Skeletal muscle satellite cell (primary cell): ENCODE measurements around the gene MIA.
"Not testable (repeated sequence)": the region's sequence is repeated elsewhere in the genome, so short reads cannot be mapped to it uniquely, and the experiment has no call there.

ENCODE experiments used
- H3K27me3 ChIP-seq: 2 replicates; pipeline ENCODE4 v1.7.0; 2013; ENCODE audit warnings: low read length; ENCODE audit not compliant: control insufficient read depth, insufficient read depth
- H3K36me3 ChIP-seq: 2 replicates; pipeline ENCODE4 v1.7.0; 2013; ENCODE audit warnings: mild to moderate bottlenecking, control low read depth, low read length; ENCODE audit not compliant: insufficient read depth
- H3K4me1 ChIP-seq: 2 replicates; pipeline ENCODE4 v1.7.0; 2013; ENCODE audit warnings: low read length; ENCODE audit not compliant: control insufficient read depth, insufficient read depth
- H3K4me2 ChIP-seq: 2 replicates; pipeline ENCODE4 v1.7.0; 2013; ENCODE audit warnings: mild to moderate bottlenecking, low read length
- H3K4me3 ChIP-seq: 2 replicates; pipeline ENCODE4 v1.7.0; 2013; ENCODE audit warnings: low read length
- H3K9ac ChIP-seq: 2 replicates; pipeline ENCODE4 v1.7.0; 2013; ENCODE audit warnings: mild to moderate bottlenecking, low read depth, low read length, moderate library complexity
- H3K9me3 ChIP-seq: replicated peaks from 2 replicates; pipeline ENCODE4 v1.7.0; 2013; ENCODE audit warnings: mild to moderate bottlenecking, control low read depth, low read length

Gene MIA

GRCh38 chr19:40754611-40755247, 20.6 kb upstream of the MIA start:
- Histone ChIP-seq H3K4me3 (no peak overlapping the region), H3K9me3 (no peaks in the 10 kb centered on the region), H3K27me3 (no peaks in the 10 kb centered on the region), H3K9ac (no peak overlapping the region), H3K4me2 (peak overlapping the region; percentile 34), H3K4me1 (peaks cover 23% of the 10 kb centered on the region), H3K36me3 (peaks cover 48% of the 10 kb centered on the region)

DNA sequence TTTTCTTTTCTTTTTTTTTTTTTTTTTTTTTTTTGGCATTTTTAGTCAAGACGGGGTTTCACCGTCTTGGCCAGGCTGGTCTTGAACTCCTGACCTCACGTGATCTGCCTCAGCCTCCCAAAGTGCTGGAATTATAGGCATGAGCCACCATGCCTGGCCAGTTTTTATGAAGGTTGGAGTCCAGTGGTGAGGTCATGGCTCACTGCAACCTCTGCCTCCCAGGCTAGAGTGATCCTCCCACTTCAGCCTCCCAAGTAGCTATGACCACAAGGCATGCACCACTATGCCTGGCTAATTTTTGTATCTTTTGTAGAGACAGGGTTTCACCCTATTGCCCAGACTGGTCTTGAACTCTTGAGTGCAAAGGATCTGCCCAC, 20.1 kb upstream of the MIA start:
- Histone ChIP-seq H3K4me2 (no peak overlapping the region), H3K4me1 (peaks cover 18% of the 10 kb centered on the region), H3K9ac (no peak overlapping the region), H3K4me3 (no peak overlapping the region), H3K36me3 (peaks cover 53% of the 10 kb centered on the region), H3K9me3 (no peaks in the 10 kb centered on the region), H3K27me3 (no peaks in the 10 kb centered on the region)

GRCh38 chr19:40755791-40756190, 19.5 kb upstream of the MIA start:
- Histone ChIP-seq H3K27me3 (no peaks in the 10 kb centered on the region), H3K9ac (no peak overlapping the region), H3K36me3 (peaks cover 59% of the 10 kb centered on the region), H3K4me1 (peaks cover 18% of the 10 kb centered on the region), H3K4me2 (no peak overlapping the region), H3K4me3 (no peak overlapping the region), H3K9me3 (no peaks in the 10 kb centered on the region)

- H3K9me3 ChIP-seq = no peaks in the 10 kb centered on the region
- no peak overlapping the region for H3K4me2 ChIP-seq
- H3K36me3 ChIP-seq = peaks cover 67% of the 10 kb centered on the region
- no peak overlapping the region for H3K4me3 ChIP-seq
- no peak overlapping the region for H3K9ac ChIP-seq
- peaks cover 18% of the 10 kb centered on the region for H3K4me1 ChIP-seq
- H3K27me3 ChIP-seq = no peaks in the 10 kb centered on the region
Measured at GRCh38 chr19:40756502-40757110, 18.7 kb upstream of the MIA start.

- Histone ChIP-seq H3K4me1 (peaks cover 9% of the 10 kb centered on the region), H3K9ac (no peak overlapping the region), H3K36me3 (peaks cover 82% of the 10 kb centered on the region), H3K4me2 (no peak overlapping the region), H3K4me3 (no peak overlapping the region), H3K27me3 (no peaks in the 10 kb centered on the region), H3K9me3 (no peaks in the 10 kb centered on the region)
Measured at GRCh38 chr19:40758491-40758890, 16.8 kb upstream of the MIA start.

GRCh38 chr19:40759352-40759751, 16.0 kb upstream of the MIA start:
- no peak overlapping the region for H3K9ac ChIP-seq
- no peak overlapping the region for H3K4me2 ChIP-seq
- peaks cover 5% of the 10 kb centered on the region for H3K4me1 ChIP-seq
- no peak overlapping the region for H3K4me3 ChIP-seq
- H3K27me3 ChIP-seq = no peaks in the 10 kb centered on the region
- peaks cover 86% of the 10 kb centered on the region for H3K36me3 ChIP-seq
- H3K9me3 ChIP-seq = no peaks in the 10 kb centered on the region

DNA sequence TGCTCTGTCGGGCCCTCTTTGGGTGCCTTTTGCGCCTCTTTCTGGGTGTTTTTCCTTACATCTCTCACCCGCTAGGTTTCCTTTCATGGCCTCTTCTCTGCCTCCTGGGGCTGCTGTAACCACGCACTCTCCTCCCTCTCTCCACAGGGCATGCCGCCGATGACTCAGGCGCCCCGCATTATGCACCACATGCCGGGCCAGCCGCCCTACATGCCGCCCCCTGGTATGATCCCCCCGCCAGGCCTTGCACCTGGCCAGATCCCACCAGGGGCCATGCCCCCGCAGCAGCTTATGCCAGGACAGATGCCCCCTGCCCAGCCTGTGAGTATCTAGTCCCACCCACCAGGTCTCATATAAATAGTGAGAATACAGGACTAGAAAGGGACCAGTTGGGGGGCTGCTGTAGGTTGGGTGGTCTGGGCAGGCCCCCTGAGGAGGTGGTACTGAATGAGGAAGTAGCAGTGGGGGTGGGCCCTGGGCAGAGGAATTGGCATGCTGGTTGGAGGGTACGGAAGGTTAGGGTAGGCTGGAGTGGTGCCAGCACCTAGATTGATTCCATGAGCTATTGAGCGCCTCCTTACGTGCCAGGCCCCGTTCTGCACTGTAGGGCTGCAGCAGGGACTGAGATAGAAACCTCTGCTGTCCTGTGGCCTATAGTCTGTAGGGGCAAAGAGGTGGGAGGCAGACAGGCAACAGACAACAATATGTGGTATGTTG, 12.4 kb upstream of the MIA start:
- no peak overlapping the region for H3K4me3 ChIP-seq
- H3K9ac ChIP-seq = no peak overlapping the region
- no peaks in the 10 kb centered on the region for H3K27me3 ChIP-seq
- H3K36me3 ChIP-seq = peaks cover 84% of the 10 kb centered on the region
- H3K9me3 ChIP-seq = no peaks in the 10 kb centered on the region
- H3K4me1 ChIP-seq = no peaks in the 10 kb centered on the region
- H3K4me2 ChIP-seq = no peak overlapping the region

GRCh38 chr19:40763526-40763925, 11.8 kb upstream of the MIA start:
- H3K4me1 ChIP-seq = no peaks in the 10 kb centered on the region
- H3K4me2 ChIP-seq = no peak overlapping the region
- no peaks in the 10 kb centered on the region for H3K27me3 ChIP-seq
- no peak overlapping the region for H3K9ac ChIP-seq
- H3K4me3 ChIP-seq = no peak overlapping the region
- H3K9me3 ChIP-seq = no peaks in the 10 kb centered on the region
- H3K36me3 ChIP-seq = peaks cover 79% of the 10 kb centered on the region

- H3K36me3 ChIP-seq = peaks cover 78% of the 10 kb centered on the region
- no peak overlapping the region for H3K9ac ChIP-seq
- H3K9me3 ChIP-seq = no peaks in the 10 kb centered on the region
- no peaks in the 10 kb centered on the region for H3K27me3 ChIP-seq
- H3K4me2 ChIP-seq = no peak overlapping the region
- no peaks in the 10 kb centered on the region for H3K4me1 ChIP-seq
- no peak overlapping the region for H3K4me3 ChIP-seq
Measured at GRCh38 chr19:40763963-40764362, 11.4 kb upstream of the MIA start.

- not testable (repeated sequence) for H3K4me3 ChIP-seq, H3K27me3 ChIP-seq, H3K9me3 ChIP-seq, H3K4me1 ChIP-seq, H3K4me2 ChIP-seq, H3K9ac ChIP-seq
- peaks cover 54% of the 10 kb centered on the region for H3K36me3 ChIP-seq
Measured at GRCh38 chr19:40766385-40766784, 8.9 kb upstream of the MIA start.

- no peak overlapping the region for H3K9ac ChIP-seq
- no peaks in the 10 kb centered on the region for H3K27me3 ChIP-seq
- peaks cover 29% of the 10 kb centered on the region for H3K36me3 ChIP-seq
- H3K4me2 ChIP-seq = no peak overlapping the region
- no peaks in the 10 kb centered on the region for H3K9me3 ChIP-seq
- H3K4me3 ChIP-seq = no peak overlapping the region
- H3K4me1 ChIP-seq = no peaks in the 10 kb centered on the region
Measured at GRCh38 chr19:40768869-40769268, 6.5 kb upstream of the MIA start.
